NT2/D1 (cell line): ENCODE data around the gene DHX9.

Source experiments
- SUZ12 ChIP-seq: IDR thresholded peaks from 2 replicates; pipeline ENCODE4 v1.6.1; 2011; ENCODE audit not compliant: insufficient read length, insufficient read depth; ENCODE audit errors: extremely low read depth
- YY1 ChIP-seq: IDR thresholded peaks from 2 replicates; pipeline ENCODE4 v1.6.1; 2011; ENCODE audit not compliant: insufficient read length, insufficient read depth
- ZNF274 ChIP-seq: IDR thresholded peaks from 2 replicates; pipeline ENCODE4 v1.6.1; 2011; ENCODE audit warnings: mild to moderate bottlenecking, low read depth, low read length

- no peak for TF ChIP-seq YY1
- no peak for TF ChIP-seq SUZ12
- TF ChIP-seq ZNF274, result no peak
These were observed 18.1 kb downstream of the DHX9 start for GRCh38 chr1:182857212-182857611.
